H9 (cell line): ENCODE measurements around the gene ENO3. TPM values are rescaled to one million over a fixed set of nuclear protein-coding genes. Genes with fewer than 3 reads are reported as not detected.

ENCODE experiments used
- DNase-seq: peaks from one replicate; pipeline ENCODE4 v3.0.0-alpha.2; 2017
- H2AFZ ChIP-seq: one replicate; pipeline ENCODE4 v1.6.1; 2013; ENCODE audit warnings: mild to moderate bottlenecking, low read length, control low read depth, moderate library complexity
- H2AK5ac ChIP-seq: 2 replicates; pipeline ENCODE4 v1.6.1; 2013; ENCODE audit warnings: low read length, control low read depth, mixed read lengths; ENCODE audit not compliant: insufficient read length
- H2BK120ac ChIP-seq: one replicate; pipeline ENCODE4 v1.6.1; 2013; ENCODE audit warnings: low read depth, mild to moderate bottlenecking, low read length, control low read depth, inconsistent platforms; ENCODE audit not compliant: poor library complexity, severe bottlenecking
- H2BK12ac ChIP-seq: 2 replicates; pipeline ENCODE4 v1.6.1; 2013; ENCODE audit warnings: low read length, control low read depth, mixed read lengths, low read depth; ENCODE audit not compliant: insufficient read length
- H2BK15ac ChIP-seq: 2 replicates; pipeline ENCODE4 v1.6.1; 2013; ENCODE audit warnings: low read depth, low read length, control low read depth
- H2BK20ac ChIP-seq: one replicate; pipeline ENCODE4 v1.6.1; 2013; ENCODE audit warnings: low read depth, mild to moderate bottlenecking, low read length, control low read depth, inconsistent platforms; ENCODE audit not compliant: poor library complexity, severe bottlenecking
- H2BK5ac ChIP-seq: 2 replicates; pipeline ENCODE4 v1.6.1; 2013; ENCODE audit warnings: low read length, control low read depth, mixed read lengths; ENCODE audit not compliant: insufficient read length
- H3K14ac ChIP-seq: 2 replicates; pipeline ENCODE4 v1.6.1; 2013; ENCODE audit warnings: low read length, control low read depth; ENCODE audit not compliant: insufficient read depth
- H3K18ac ChIP-seq: 2 replicates; pipeline ENCODE4 v1.6.1; 2013; ENCODE audit warnings: low read depth, mild to moderate bottlenecking, mixed read lengths, low read length, control low read depth; ENCODE audit not compliant: insufficient read length
- H3K23ac ChIP-seq: 2 replicates; pipeline ENCODE4 v1.6.1; 2013; ENCODE audit warnings: low read length, control low read depth, mixed read lengths, low read depth; ENCODE audit not compliant: insufficient read length
- H3K23me2 ChIP-seq: 2 replicates; pipeline ENCODE4 v1.6.1; 2013; ENCODE audit warnings: low read depth, mild to moderate bottlenecking, mixed read lengths, low read length, control low read depth; ENCODE audit not compliant: insufficient read length, poor library complexity, severe bottlenecking
- H3K27ac ChIP-seq: 2 replicates; pipeline ENCODE4 v1.5.1; 2013; ENCODE audit warnings: low read length, control low read depth, mixed read lengths, low read depth; ENCODE audit not compliant: insufficient read length
- H3K27me3 ChIP-seq: 2 replicates; pipeline ENCODE4 v1.6.1; 2013; ENCODE audit warnings: low read length, control low read depth, inconsistent platforms; ENCODE audit not compliant: insufficient read depth
- H3K4ac ChIP-seq: 2 replicates; pipeline ENCODE4 v1.6.1; 2013; ENCODE audit warnings: low read depth, mild to moderate bottlenecking, control low read depth, inconsistent platforms, low read length, moderate library complexity
- H3K4me1 ChIP-seq: 2 replicates; pipeline ENCODE4 v1.6.1; 2013; ENCODE audit warnings: low read length, control low read depth, inconsistent platforms; ENCODE audit not compliant: insufficient read depth
- H3K4me2 ChIP-seq: 2 replicates; pipeline ENCODE4 v1.6.1; 2013; ENCODE audit warnings: low read length, control low read depth, mixed read lengths; ENCODE audit not compliant: insufficient read length, insufficient read depth
- H3K56ac ChIP-seq: 2 replicates; pipeline ENCODE4 v1.6.1; 2013; ENCODE audit warnings: low read depth, mild to moderate bottlenecking, mixed read lengths, low read length, control low read depth; ENCODE audit not compliant: insufficient read length
- H3K79me1 ChIP-seq: 2 replicates; pipeline ENCODE4 v1.6.1; 2013; ENCODE audit warnings: low read depth, mild to moderate bottlenecking, moderate library complexity, low read length, control low read depth, inconsistent platforms; ENCODE audit not compliant: insufficient read depth, poor library complexity, severe bottlenecking
- H3K79me2 ChIP-seq: 2 replicates; pipeline ENCODE4 v1.6.1; 2013; ENCODE audit warnings: low read length, control low read depth, inconsistent platforms; ENCODE audit not compliant: insufficient read depth
- H3K9ac ChIP-seq: 2 replicates; pipeline ENCODE4 v1.6.1; 2013; ENCODE audit warnings: low read length, control low read depth, mixed read lengths; ENCODE audit not compliant: insufficient read length; ENCODE audit errors: extremely low read depth
- H3K9me3 ChIP-seq: one replicate; pipeline ENCODE4 v1.6.1; 2013; ENCODE audit warnings: low read depth, low read length, inconsistent platforms; ENCODE audit not compliant: control insufficient read depth
- H3T11ph ChIP-seq: one replicate; pipeline ENCODE4 v1.6.1; 2013; ENCODE audit warnings: mild to moderate bottlenecking, low read length, control low read depth, inconsistent platforms
- H4K20me1 ChIP-seq: one replicate; pipeline ENCODE4 v1.6.1; 2013; ENCODE audit not compliant: control insufficient read depth, insufficient read length, insufficient read depth
- H4K5ac ChIP-seq: 2 replicates; pipeline ENCODE4 v1.6.1; 2013; ENCODE audit warnings: low read depth, mild to moderate bottlenecking, mixed read lengths, low read length, control low read depth; ENCODE audit not compliant: insufficient read length
- H4K8ac ChIP-seq: replicated peaks from 2 replicates; pipeline ENCODE4 v1.6.1; 2013; ENCODE audit warnings: low read length, control low read depth, mixed read lengths, low read depth; ENCODE audit not compliant: insufficient read length
- H4K91ac ChIP-seq: 2 replicates; pipeline ENCODE4 v1.6.1; 2013; ENCODE audit warnings: low read depth, mild to moderate bottlenecking, moderate library complexity, mixed read lengths, low read length, control low read depth; ENCODE audit not compliant: insufficient read length
- H3K27ac Mint-ChIP-seq, 3 experiments: 2 replicates in 2 of 3; 3 replicates in 1 of 3; pipeline ENCODE4 v1.8.0; 2020 to 2021; ENCODE audit warnings: mixed read lengths in 3 of 3, mild to moderate bottlenecking in 1 of 3, moderate library complexity in 1 of 3
- H3K27me3 Mint-ChIP-seq: 2 replicates; pipeline ENCODE4 v1.8.0; 2021; ENCODE audit warnings: low read depth, mild to moderate bottlenecking, moderate library complexity, mixed read lengths
- H3K36me3 Mint-ChIP-seq, 3 experiments: 2 replicates in 2 of 3; 3 replicates in 1 of 3; pipeline ENCODE4 v1.8.0; 2020 to 2021; ENCODE audit warnings: low read depth in 3 of 3, mixed read lengths in 3 of 3; ENCODE audit not compliant: insufficient read depth in 1 of 3
- H3K4me1 Mint-ChIP-seq, 2 experiments: 2 replicates each; pipeline ENCODE4 v1.8.0; 2020; ENCODE audit warnings: mixed read lengths in 2 of 2
- H3K4me3 Mint-ChIP-seq, 2 experiments: 2 replicates in 1 of 2; 3 replicates in 1 of 2; pipeline ENCODE4 v1.8.0; 2020 to 2021; ENCODE audit warnings: mild to moderate bottlenecking in 2 of 2, mixed read lengths in 2 of 2, moderate library complexity in 1 of 2
- H3K9me3 Mint-ChIP-seq, 2 experiments: 2 replicates in 1 of 2; 3 replicates in 1 of 2; pipeline ENCODE4 v1.8.0; 2020; ENCODE audit warnings: mild to moderate bottlenecking in 2 of 2, mixed read lengths in 2 of 2, moderate library complexity in 1 of 2
- CTCF ChIP-seq: fragments of 200-600 bp; sonication (generic); conservative IDR thresholded peaks from 3 replicates; pipeline ENCODE4 v1.8.0; 2021; ENCODE audit warnings: antibody characterized with exemption, mild to moderate bottlenecking
- WGBS: extraction: QIAGEN DNeasy Blood & Tissue Kit; methylation state at CpG from one replicate; pipeline ENCODE4 v1.1.7; 2013; ENCODE audit warnings: missing lambda C conversion rate, low lambda C conversion rate, mixed read lengths; ENCODE audit not compliant: insufficient read length; ENCODE audit errors: extremely low coverage; 5-methylcytosine and 5-hydroxymethylcytosine counted together
- total RNA-seq: library from RNA; stranded (reverse); gene quantifications from 2 replicates; pipeline ENCODE4 v1.2.1, GENCODE V29; 2021

The ENO3 gene
- total RNA-seq, 1 experiment from 2014 or later, result 25.4 TPM

GRCh38 chr17:4933646-4934045, 17.3 kb upstream of the ENO3 start:
- no peak for TF ChIP-seq CTCF
- Histone ChIP-seq H3K79me1 (peaks cover 1% of the 10 kb centered on the region), H2BK5ac (no peak overlapping the region), H3K27me3 (no peaks in the 10 kb centered on the region), H2AK5ac (no peak overlapping the region), H2BK20ac (no peak overlapping the region), H3T11ph (no peak overlapping the region), H4K91ac (no peak overlapping the region), H3K56ac (no peak overlapping the region), H3K9me3 (no peaks in the 10 kb centered on the region), H3K23me2 (peaks cover under 1% of the 10 kb centered on the region), H3K27ac (no peak overlapping the region), H3K14ac (no peak overlapping the region), H3K4me2 (no peak overlapping the region), H2AFZ (no peak overlapping the region), H3K4me1 (no peaks in the 10 kb centered on the region), H4K8ac (no peak overlapping the region), H4K5ac (no peak overlapping the region), H2BK15ac (no peak overlapping the region), H3K18ac (no peak overlapping the region), H2BK12ac (no peak overlapping the region), H3K9ac (no peak overlapping the region), H3K4ac (no peak overlapping the region), H2BK120ac (no peak overlapping the region), H3K79me2 (no peaks in the 10 kb centered on the region; the same call in 1 of the 2 replicates), H3K23ac (no peak overlapping the region), H4K20me1 (peaks cover 3% of the 10 kb centered on the region)
- 0 out of 5 replicates have a peak overlapping the region, but pooled peaks of 1 of the 2 experiments have one; percentile 27 for H3K4me3 Mint-ChIP-seq
- H3K27me3 Mint-ChIP-seq, result no peaks in the 10 kb centered on the region; the same call in 1 of the 2 replicates
- H3K27ac Mint-ChIP-seq, result peak overlapping the region in 1 of 3 experiments; percentile 78; a peak in 1 of 7 replicates
- H3K36me3 Mint-ChIP-seq, result peaks cover 20 to 53% (median 31%) of the 10 kb centered on the region in 3 experiments
- DNase-seq, result no peak
- H3K9me3 Mint-ChIP-seq, result no peaks in the 10 kb centered on the region
- WGBS, result no CpG with 5 or more reads among the region's 16 CpGs
- peaks cover 22 to 23% of the 10 kb centered on the region in 2 experiments for H3K4me1 Mint-ChIP-seq
